ENCODE data around the gene PIGT.

The PIGT gene

DNA sequence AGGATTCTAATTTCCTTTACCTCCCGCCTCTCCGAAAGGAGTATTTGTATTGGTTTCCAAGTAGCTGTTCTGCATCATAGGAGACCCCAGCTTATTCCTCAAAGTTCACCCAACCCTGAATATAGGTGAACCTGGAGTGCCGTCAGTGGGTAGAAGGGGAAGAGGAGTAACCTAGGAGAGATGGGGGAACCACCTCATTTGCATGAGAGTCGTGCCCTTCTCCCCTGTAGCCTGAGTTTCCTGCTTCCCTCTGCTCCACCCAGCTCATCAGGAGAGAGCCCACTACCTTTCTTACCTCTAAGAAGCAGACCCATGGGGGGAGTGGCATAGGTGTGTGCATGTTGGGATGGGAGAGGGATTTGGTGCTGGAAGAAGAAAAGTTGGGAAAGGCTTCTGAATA lies 36.3 kb downstream of the PIGT start:
- H3K4me2 ChIP-seq (ENCODE audit: low read length), result no peak overlapping the region
- WGBS (ENCODE audit: extremely low coverage, insufficient coverage, insufficient read length), result no CpG with 5 or more reads among the region's 4 CpGs
- no peak overlapping the region for H2BK12ac ChIP-seq (ENCODE audit: low read length)
- H3K79me1 ChIP-seq (ENCODE audit: low read length), result peaks cover 3% of the 10 kb centered on the region
- H4K12ac ChIP-seq (ENCODE audit: low read depth, low read length), result no peak overlapping the region
- no peak for DNase-seq
- no peak overlapping the region for H3K27ac ChIP-seq (ENCODE audit: low read depth, low read length)
- H3K4me1 ChIP-seq (ENCODE audit: control insufficient read depth in 1 of 2, insufficient read depth in 2 of 2, low read length in 2 of 2), result peaks cover 13 to 14% of the 10 kb centered on the region in 2 experiments
- H3K23ac ChIP-seq (ENCODE audit: low read length), result no peak overlapping the region
- H2AFZ ChIP-seq (ENCODE audit: insufficient read depth, low read length, poor library complexity), result no peak overlapping the region
- H4K91ac ChIP-seq (ENCODE audit: low read depth, low read length), result no peak overlapping the region
- H3K79me2 ChIP-seq (ENCODE audit: control insufficient read depth, insufficient read depth, low read length, poor library complexity), result no peaks in the 10 kb centered on the region
- H3K36me3 ChIP-seq (ENCODE audit: control insufficient read depth in 1 of 2, insufficient read depth in 2 of 2, low read length in 2 of 2), result no peaks in the 10 kb centered on the region
- H3K18ac ChIP-seq (ENCODE audit: low read length), result no peak overlapping the region
- H3K9me3 ChIP-seq (ENCODE audit: insufficient read depth, low read depth, low read length), result peaks cover 4% of the 10 kb centered on the region
- no peak overlapping the region for H3K4ac ChIP-seq (ENCODE audit: low read depth, low read length)
- H2AK5ac ChIP-seq (ENCODE audit: low read length), result no peak overlapping the region
- no peak overlapping the region for H3K14ac ChIP-seq (ENCODE audit: low read length)
- H3K4me3 ChIP-seq (ENCODE audit: low read depth, low read length), result no peak overlapping the region
- no peak overlapping the region for H2BK120ac ChIP-seq (ENCODE audit: insufficient read depth, low read length, poor library complexity)
- H4K8ac ChIP-seq (ENCODE audit: low read depth, low read length), result no peak overlapping the region
- no peak overlapping the region for H2BK5ac ChIP-seq (ENCODE audit: low read depth, low read length, poor library complexity)
- H3K27me3 ChIP-seq (ENCODE audit: insufficient read depth, low read length), result no peaks in the 10 kb centered on the region
- H3K9ac ChIP-seq (ENCODE audit: low read length), result no peak overlapping the region

DNA sequence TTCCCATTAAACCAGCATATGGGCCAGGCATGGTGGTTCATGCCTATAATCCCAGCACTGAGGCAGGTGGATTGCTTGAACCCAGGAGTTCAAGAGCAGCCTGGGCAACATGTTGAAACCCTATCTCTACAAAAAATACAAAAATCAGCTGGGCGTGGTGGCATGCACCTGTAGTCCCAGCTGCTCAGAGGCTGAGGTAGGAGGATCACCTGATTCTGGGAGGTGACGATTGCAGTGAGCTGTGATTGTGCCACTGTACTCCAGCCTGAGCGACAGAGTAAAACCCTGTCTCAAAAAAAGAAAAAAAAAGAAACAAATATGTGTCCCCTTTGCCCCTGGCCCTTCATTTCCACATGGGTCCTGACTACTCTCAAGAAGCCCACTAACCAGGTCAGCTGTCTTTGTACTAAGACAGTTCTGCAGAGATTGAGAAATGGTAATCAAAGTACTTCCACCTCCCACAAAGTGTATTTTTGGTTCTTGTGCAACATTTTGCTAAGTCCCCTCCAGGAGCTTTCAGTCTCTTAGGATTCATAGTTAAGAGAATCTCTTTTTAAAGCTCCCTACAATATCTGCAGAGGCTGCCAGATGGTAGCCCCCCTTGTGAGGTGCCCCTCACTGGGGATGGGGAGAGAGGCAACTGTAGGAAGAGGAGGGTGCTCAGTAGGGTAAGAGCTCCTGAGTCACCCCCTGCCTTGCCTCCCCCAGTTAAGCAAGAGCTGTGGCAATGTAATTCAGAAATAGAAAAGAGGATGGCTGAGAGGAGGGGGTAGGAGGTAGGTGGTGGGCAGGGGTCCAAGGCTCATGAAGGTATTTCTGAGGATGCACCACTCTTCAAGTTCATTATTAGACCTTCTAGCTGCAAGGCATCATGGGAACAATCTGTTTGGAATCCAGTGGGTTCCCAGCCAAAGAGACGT lies 37.1 kb downstream of the PIGT start:
- H3K18ac ChIP-seq (ENCODE audit: low read length), result no peak overlapping the region

DNA sequence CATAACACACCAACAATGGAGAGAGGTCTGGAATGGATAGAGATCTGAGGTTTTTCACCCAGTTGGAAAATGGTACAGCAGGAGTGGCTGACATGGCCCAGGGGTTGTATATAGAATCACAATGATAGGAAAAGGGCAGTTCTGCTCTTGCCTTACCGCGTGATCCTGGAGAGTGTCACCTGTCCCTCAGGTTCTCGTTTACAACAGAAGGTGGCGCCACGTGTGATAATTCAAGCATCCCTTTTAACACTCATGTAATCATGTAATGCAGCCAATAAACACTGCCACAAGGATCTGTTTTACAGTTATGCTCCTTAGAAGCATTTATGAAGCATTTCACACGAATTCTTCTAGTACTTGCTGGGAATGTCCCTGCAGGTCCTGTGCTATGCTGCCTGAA lies 40.7 kb downstream of the PIGT start:
- H3K36me3 ChIP-seq (ENCODE audit: control insufficient read depth in 1 of 2, insufficient read depth in 2 of 2, low read length in 2 of 2), result no peaks in the 10 kb centered on the region
- H3K79me1 ChIP-seq (ENCODE audit: low read length), result no peaks in the 10 kb centered on the region
- no peaks in the 10 kb centered on the region for H3K27me3 ChIP-seq (ENCODE audit: insufficient read depth, low read length)
- no peak overlapping the region for H4K8ac ChIP-seq (ENCODE audit: low read depth, low read length)
- no peak overlapping the region for H3K4me3 ChIP-seq (ENCODE audit: low read depth, low read length)
- H3K14ac ChIP-seq (ENCODE audit: low read length), result no peak overlapping the region
- H2AFZ ChIP-seq (ENCODE audit: insufficient read depth, low read length, poor library complexity), result no peak overlapping the region
- H3K9ac ChIP-seq (ENCODE audit: low read length), result no peak overlapping the region
- no peak overlapping the region for H3K27ac ChIP-seq (ENCODE audit: low read depth, low read length)
- no peak overlapping the region for H4K12ac ChIP-seq (ENCODE audit: low read depth, low read length)
- H3K4me2 ChIP-seq (ENCODE audit: low read length), result no peak overlapping the region
- H3K9me3 ChIP-seq (ENCODE audit: insufficient read depth, low read depth, low read length), result peaks cover 1% of the 10 kb centered on the region
- H4K91ac ChIP-seq (ENCODE audit: low read depth, low read length), result no peak overlapping the region
- H3K4me1 ChIP-seq (ENCODE audit: control insufficient read depth in 1 of 2, insufficient read depth in 2 of 2, low read length in 2 of 2), result peaks cover 0 to 3% of the 10 kb centered on the region in 2 experiments
- H3K4ac ChIP-seq (ENCODE audit: low read depth, low read length), result no peak overlapping the region
- no peaks in the 10 kb centered on the region for H3K79me2 ChIP-seq (ENCODE audit: control insufficient read depth, insufficient read depth, low read length, poor library complexity)
- no peak overlapping the region for H2BK120ac ChIP-seq (ENCODE audit: insufficient read depth, low read length, poor library complexity)
- H2AK5ac ChIP-seq (ENCODE audit: low read length), result no peak overlapping the region
- H3K23ac ChIP-seq (ENCODE audit: low read length), result no peak overlapping the region
- no peak overlapping the region for H3K18ac ChIP-seq (ENCODE audit: low read length)
- H2BK5ac ChIP-seq (ENCODE audit: low read depth, low read length, poor library complexity), result no peak overlapping the region
- WGBS (ENCODE audit: extremely low coverage, insufficient coverage, insufficient read length), result no CpG with 5 or more reads among the region's 6 CpGs
- DNase-seq, result peak; percentile 24 to 54
- H2BK12ac ChIP-seq (ENCODE audit: low read length), result no peak overlapping the region

More for the DNA sequence above, 37.1 kb downstream of the PIGT start:
- no peaks in the 10 kb centered on the region for H3K79me2 ChIP-seq (ENCODE audit: control insufficient read depth, insufficient read depth, low read length, poor library complexity)
- no peak overlapping the region for H3K9ac ChIP-seq (ENCODE audit: low read length)
- H4K12ac ChIP-seq (ENCODE audit: low read depth, low read length), result no peak overlapping the region
- H3K9me3 ChIP-seq (ENCODE audit: insufficient read depth, low read depth, low read length), result peaks cover 1% of the 10 kb centered on the region
- no peak overlapping the region for H4K8ac ChIP-seq (ENCODE audit: low read depth, low read length)
- peak overlapping the region; percentile 10 for H3K4me3 ChIP-seq (ENCODE audit: low read depth, low read length)
- H2AFZ ChIP-seq (ENCODE audit: insufficient read depth, low read length, poor library complexity), result no peak overlapping the region
- H4K91ac ChIP-seq (ENCODE audit: low read depth, low read length), result no peak overlapping the region
- WGBS (ENCODE audit: extremely low coverage, insufficient coverage, insufficient read length), result no CpG with 5 or more reads among the region's 4 CpGs
- peaks cover 5 to 11% of the 10 kb centered on the region in 2 experiments for H3K4me1 ChIP-seq (ENCODE audit: control insufficient read depth in 1 of 2, insufficient read depth in 2 of 2, low read length in 2 of 2)
- no peak overlapping the region for H3K14ac ChIP-seq (ENCODE audit: low read length)
- H3K23ac ChIP-seq (ENCODE audit: low read length), result no peak overlapping the region
- no peak overlapping the region for H3K27ac ChIP-seq (ENCODE audit: low read depth, low read length)
- H3K4ac ChIP-seq (ENCODE audit: low read depth, low read length), result no peak overlapping the region
- H3K27me3 ChIP-seq (ENCODE audit: insufficient read depth, low read length), result no peaks in the 10 kb centered on the region
- no peak overlapping the region for H2BK5ac ChIP-seq (ENCODE audit: low read depth, low read length, poor library complexity)
- no peak for DNase-seq
- no peak overlapping the region for H2BK12ac ChIP-seq (ENCODE audit: low read length)
- no peak overlapping the region for H2AK5ac ChIP-seq (ENCODE audit: low read length)
- H3K4me2 ChIP-seq (ENCODE audit: low read length), result no peak overlapping the region
- peaks cover 3% of the 10 kb centered on the region for H3K79me1 ChIP-seq (ENCODE audit: low read length)
- H2BK120ac ChIP-seq (ENCODE audit: insufficient read depth, low read length, poor library complexity), result no peak overlapping the region
- no peaks in the 10 kb centered on the region for H3K36me3 ChIP-seq (ENCODE audit: control insufficient read depth in 1 of 2, insufficient read depth in 2 of 2, low read length in 2 of 2)

DNA sequence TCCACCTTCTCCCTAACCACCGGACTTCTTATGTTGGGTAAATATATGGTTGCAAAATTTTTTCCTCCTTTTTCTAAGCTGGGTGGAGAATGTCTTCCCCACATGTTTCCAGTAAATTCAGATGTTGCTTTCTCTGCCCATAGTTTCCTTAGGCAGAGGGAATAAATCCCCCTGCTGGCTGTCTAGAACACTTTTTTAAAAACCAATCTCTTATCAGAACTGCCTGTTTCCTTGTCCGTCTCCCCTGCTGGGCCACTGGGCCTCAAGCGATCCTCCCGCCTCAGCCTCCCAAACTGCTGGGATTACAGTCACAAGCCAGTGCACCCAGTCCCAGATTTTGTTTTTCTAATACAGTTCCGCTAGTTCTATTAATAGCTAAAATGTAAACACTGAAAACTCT lies 43.7 kb downstream of the PIGT start:
- H4K12ac ChIP-seq (ENCODE audit: low read depth, low read length), result no peak overlapping the region
- H3K9me3 ChIP-seq (ENCODE audit: insufficient read depth, low read depth, low read length), result no peaks in the 10 kb centered on the region
- no peak overlapping the region for H3K4me3 ChIP-seq (ENCODE audit: low read depth, low read length)
- no peak overlapping the region for H2BK12ac ChIP-seq (ENCODE audit: low read length)
- H3K9ac ChIP-seq (ENCODE audit: low read length), result no peak overlapping the region
- H2BK120ac ChIP-seq (ENCODE audit: insufficient read depth, low read length, poor library complexity), result no peak overlapping the region
- no peak overlapping the region for H4K91ac ChIP-seq (ENCODE audit: low read depth, low read length)
- no peak overlapping the region for H2BK5ac ChIP-seq (ENCODE audit: low read depth, low read length, poor library complexity)
- H3K36me3 ChIP-seq (ENCODE audit: control insufficient read depth in 1 of 2, insufficient read depth in 2 of 2, low read length in 2 of 2), result no peaks in the 10 kb centered on the region
- no peak overlapping the region for H3K18ac ChIP-seq (ENCODE audit: low read length)
- no peak overlapping the region for H3K4ac ChIP-seq (ENCODE audit: low read depth, low read length)
- no peak overlapping the region for H3K14ac ChIP-seq (ENCODE audit: low read length)
- no peaks in the 10 kb centered on the region for H3K79me1 ChIP-seq (ENCODE audit: low read length)
- no peak overlapping the region for H3K4me2 ChIP-seq (ENCODE audit: low read length)
- no CpG with 5 or more reads among the region's 5 CpGs for WGBS (ENCODE audit: extremely low coverage, insufficient coverage, insufficient read length)
- H2AK5ac ChIP-seq (ENCODE audit: low read length), result no peak overlapping the region
- H3K27ac ChIP-seq (ENCODE audit: low read depth, low read length), result no peak overlapping the region
- H3K4me1 ChIP-seq (ENCODE audit: control insufficient read depth in 1 of 2, insufficient read depth in 2 of 2, low read length in 2 of 2), result peaks cover 0 to 3% of the 10 kb centered on the region in 2 experiments
- no peak for DNase-seq
- no peak overlapping the region for H4K8ac ChIP-seq (ENCODE audit: low read depth, low read length)
- no peaks in the 10 kb centered on the region for H3K79me2 ChIP-seq (ENCODE audit: control insufficient read depth, insufficient read depth, low read length, poor library complexity)
- no peaks in the 10 kb centered on the region for H3K27me3 ChIP-seq (ENCODE audit: insufficient read depth, low read length)
- H3K23ac ChIP-seq (ENCODE audit: low read length), result no peak overlapping the region
- no peak overlapping the region for H2AFZ ChIP-seq (ENCODE audit: insufficient read depth, low read length, poor library complexity)
